HG02885 (cell line): ENCODE measurements around the gene CAMKMT.
"Not testable (repeated sequence)": the region's sequence is repeated elsewhere in the genome, so short reads cannot be mapped to it uniquely, and the experiment has no call there.

ENCODE experiments used
- ATAC-seq: cut with Tn5 transposase; IDR thresholded peaks from one replicate; pipeline ENCODE4 v1.9.1; 2021; ENCODE audit warnings: mild to moderate bottlenecking; ENCODE audit not compliant: unreplicated experiment, poor library complexity

CAMKMT gene

DNA sequence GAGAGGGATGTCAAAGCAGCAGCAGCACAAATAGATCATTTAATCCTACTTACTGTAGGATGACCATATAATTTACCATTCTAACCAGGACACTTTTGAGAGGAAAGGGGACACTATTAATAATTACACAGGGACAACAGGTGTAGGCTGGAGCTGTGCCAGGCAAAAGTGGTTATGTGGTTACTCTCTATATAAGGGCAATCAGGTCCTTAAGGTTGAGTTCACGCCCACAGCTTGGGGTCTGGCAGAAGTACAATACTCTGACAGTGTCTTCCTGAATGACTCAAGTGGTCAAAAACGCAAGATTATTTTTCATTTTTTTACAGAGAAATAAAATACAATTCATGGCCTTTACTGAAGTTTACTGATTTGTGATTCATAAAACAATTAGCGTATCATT lies 3.2 kb upstream of the CAMKMT start:
- ATAC-seq, result no peak

DNA sequence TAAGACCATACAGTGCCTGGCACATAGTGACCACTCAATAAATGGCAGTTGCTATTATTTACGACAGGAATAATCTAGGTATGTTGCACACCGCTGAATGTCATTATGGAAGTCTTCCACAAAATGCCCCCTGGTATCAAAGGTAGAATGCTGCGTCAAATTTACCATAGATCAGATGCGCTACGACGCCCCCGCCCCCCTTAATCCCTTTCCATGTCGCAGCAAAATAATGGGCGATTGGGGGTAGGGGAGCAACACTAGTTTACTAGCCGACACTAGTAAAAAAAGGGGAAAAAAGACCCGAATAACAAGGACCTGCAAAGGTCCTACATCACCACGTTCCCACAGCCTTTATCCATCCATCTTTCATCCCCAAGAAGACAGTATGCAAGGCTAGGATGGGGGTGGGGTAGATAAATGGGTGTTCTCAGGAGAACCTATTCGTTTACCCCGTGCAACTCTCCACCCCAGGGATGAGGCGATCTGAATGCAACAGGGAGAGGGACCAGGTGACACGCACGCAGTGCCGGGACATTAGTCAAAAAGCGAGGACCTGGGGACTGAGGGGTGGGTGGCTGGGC lies 908 bp upstream of the CAMKMT start:
- ATAC-seq, result no peak

DNA sequence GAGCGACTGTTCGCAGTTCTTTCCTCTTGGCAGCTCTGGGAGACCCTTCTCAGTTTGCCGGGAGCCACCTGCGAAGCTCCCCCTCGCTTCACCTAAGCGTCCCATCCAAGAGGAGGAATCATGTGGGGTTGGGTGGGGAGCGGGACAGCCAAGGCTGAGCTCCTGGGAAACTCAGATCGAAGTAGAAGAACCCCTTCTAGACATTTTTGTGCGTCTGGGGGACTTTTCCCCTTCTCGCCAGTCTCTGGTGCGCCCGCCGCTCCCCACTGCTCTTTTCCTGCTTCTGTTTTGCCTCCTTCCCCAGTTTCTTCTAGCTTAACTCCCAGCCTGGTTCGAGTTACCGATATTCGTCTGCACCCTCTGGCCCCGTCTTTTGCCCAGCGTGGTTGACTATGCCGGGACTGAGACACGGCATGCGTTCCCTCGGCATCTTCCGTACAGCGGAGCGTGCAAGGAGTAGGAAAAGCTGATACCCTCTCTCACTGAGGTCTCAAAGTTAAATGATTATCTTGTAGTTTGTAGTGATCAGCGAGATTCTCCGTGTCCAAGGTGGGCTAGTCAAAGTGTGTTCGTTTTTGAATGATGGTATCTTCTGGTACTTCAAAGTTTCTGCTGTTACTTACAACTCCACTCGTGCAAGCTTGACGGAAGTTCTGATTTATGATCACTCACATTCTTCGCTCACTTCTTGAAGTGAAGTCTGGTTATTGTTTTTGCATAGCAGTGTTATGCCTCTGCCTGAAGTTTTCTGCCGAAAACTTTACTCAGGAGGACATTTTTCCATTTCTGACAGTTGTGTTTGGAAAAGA lies 664 bp downstream of the CAMKMT start:
- peak; percentile 22 for ATAC-seq

DNA sequence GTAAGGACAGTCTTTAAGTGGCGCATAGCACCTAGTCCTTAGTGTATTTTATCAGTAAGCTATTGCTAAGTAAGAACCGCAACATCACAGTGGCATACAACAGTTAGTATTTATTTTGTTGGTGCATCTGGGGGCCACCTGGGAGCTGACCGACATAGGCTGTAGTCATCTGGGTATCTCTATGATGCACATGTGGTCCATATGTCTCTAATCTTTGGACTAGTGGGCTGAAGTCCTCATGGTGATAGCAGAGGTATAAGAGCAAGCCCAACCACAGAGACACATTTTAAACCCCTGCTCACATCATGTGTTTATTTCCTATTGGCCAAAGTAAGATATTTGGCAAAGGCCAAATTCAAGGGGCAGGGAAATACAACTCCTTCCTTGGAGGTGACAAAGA lies 2.9 kb downstream of the CAMKMT start:
- ATAC-seq, result no peak

DNA sequence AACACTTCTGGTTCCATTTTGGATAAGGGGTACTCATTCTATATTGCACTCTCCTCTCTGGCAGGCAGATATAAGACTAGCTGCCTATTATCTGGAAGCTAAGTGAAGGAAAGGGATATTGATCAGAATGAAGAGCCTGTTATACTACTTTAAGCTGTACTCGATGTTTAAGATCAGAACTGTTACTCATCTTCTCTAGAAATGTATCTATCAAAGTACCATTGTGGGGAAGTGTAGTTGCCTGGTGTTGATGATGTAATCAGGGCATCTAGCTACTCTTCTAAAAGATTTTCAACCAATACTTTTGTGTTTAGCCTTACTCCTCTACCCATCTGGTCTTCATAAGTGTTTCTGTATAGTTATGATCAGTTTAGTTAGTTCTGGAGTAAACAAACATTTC lies 5.8 kb downstream of the CAMKMT start:
- no peak for ATAC-seq

DNA sequence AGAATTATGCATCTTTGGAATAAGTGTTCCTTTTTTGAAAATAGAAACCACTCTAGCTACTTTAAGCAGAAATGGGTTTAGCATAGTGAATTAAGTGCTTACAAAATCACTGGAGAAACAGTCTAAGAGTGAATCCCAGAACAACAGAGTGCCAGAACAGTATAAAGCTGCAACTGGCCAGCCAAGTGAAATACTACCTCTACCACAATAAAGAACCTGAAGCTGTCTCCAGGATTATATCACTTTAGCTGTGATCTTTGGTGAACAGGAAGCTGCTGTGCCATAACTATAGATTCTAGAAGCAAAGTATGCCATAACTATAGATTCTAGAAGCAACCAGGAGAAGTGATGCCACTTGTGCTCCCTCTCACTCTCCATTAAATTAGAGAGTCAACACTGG lies 7.6 kb downstream of the CAMKMT start:
- ATAC-seq, result no peak

DNA sequence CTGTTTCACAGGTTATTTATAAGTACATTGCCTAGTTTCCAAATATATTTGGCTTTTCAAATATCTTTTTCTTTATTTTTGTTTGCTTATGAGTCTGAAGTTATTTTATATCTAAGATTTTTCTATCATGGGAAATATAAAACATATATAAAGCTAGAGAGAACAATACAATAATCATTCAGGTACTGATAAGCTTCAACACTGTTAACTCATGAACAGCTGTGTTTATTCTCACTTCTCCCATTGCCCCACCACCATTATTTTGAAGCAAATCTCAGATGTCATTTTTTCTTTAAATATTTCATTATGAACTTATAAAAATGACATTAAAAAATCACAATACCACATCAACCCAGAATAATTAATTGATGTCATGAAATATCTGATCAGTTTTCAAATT lies 9.7 kb downstream of the CAMKMT start:
- no peak for ATAC-seq

DNA sequence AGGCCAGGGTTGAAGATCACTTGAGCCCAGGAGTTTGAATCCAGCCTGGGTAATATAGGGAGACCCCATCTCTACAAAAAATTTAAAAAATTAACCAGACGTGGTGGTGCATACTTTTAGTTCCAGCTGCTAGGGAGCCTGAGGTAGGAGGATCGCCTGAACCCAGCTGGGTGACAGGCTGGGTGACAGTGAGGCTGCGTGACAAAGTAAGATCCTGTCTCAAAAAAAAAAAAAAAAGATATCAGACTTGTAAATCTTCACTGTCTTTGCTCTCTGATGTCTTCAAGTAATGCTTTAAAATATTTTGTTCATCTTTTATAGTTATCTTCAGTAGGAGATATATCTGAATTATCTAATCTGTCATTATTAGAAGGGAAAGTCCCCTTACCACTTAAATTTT lies 10.5 kb downstream of the CAMKMT start:
- no peak for ATAC-seq

DNA sequence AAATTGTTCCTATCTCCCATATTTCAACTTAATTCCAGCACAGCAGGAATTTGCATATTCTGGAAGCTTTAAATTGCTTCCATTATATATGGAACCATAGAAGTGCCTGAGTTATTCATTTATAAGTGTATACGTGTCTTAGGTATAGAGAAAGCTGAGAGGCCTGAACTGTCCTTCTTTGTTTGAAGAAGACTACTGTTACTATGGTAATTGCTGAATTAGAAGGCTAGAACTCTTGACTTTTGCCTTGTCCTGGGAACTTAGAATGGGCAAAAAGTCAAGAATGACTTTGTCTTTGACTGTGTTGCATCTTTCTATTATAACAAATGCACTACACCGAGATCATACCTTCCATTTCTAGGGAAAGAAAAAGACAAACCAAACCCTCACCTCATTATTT lies 15.7 kb downstream of the CAMKMT start:
- ATAC-seq, result no peak

DNA sequence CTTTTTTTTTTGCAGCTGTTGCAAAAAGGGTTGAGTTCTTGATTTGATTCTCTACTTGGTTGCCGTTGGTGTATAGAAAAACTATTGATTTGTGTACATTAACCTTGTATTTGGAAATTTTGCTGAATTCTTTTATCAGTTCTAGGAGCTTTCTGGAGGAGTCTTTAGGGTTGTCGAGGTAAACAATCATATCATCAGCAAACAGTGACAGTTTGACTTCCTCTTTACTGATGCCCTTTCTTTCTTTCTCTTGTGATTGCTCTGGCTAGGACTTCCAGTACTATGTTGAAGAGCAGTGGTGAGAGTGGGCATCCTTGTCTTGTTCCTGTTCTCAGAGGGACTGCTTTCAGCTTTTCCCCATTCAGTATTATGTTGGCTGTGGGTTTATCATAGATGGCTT lies 23.5 kb downstream of the CAMKMT start:
- ATAC-seq, result not testable (repeated sequence)

DNA sequence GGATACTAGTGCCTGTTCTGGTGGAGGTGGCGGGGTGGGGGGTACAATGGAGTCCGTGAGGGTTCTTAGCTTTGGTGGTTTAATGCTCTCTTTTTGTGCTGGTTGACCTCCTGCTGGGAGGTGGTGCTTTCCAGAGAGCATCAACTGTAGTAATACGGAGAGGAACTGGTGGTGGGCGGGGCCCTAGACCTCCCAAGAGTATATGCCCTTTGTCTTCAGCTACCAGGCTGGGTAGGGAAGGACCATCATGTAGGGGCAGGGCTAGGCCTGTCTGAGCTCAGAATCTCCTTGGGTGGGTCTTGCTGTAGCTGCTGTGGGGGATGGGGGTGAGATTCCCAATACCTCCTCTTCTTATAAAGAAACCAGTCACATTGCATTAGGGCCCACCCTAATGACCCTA lies 27.1 kb downstream of the CAMKMT start:
- ATAC-seq, result no peak

DNA sequence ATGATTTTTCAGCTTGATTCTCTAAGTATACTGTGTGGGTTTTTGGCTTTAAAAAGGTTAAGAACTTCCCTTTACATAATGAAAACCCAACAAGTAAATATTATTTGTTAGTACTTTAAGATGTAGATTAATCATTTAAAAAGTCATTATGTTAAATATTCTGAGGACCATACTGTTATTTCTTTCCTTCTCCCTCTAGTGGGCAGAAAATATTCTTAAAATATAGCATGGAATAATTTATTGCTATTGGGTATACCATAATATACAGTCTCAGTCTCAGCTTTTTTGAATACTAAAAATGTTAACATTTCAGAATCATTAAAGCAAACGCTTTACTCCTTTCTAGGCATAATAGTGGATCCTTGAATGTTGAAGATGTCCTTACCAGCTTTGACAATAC lies 28.1 kb downstream of the CAMKMT start:
- no peak for ATAC-seq

DNA sequence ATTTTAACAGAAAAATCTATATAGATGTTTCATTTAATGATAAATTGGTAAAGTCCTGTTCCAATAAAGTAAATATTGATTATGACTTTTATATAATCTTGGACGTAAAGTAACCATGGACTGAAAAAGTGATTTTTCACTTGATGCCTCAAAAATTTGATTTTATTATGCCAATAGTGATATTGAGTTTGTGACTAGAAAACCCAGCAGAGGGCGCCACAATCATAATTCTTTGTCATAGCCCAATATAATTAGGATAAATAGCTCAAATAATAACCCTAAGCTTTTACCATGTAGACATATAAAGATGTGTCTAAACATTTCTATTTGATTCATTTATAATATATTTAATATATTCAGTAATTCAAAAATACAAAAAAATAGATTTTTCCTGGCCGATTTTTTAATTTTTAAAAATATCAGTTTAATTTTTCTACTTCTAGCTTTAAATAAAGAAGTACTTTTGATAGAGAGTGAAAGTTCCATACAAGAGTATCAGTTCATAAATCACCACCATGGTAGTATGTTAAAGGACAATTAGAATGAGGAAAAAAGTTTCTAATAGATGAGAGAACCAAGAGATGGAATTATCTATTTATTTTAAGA lies 30.7 kb downstream of the CAMKMT start:
- ATAC-seq, result no peak

DNA sequence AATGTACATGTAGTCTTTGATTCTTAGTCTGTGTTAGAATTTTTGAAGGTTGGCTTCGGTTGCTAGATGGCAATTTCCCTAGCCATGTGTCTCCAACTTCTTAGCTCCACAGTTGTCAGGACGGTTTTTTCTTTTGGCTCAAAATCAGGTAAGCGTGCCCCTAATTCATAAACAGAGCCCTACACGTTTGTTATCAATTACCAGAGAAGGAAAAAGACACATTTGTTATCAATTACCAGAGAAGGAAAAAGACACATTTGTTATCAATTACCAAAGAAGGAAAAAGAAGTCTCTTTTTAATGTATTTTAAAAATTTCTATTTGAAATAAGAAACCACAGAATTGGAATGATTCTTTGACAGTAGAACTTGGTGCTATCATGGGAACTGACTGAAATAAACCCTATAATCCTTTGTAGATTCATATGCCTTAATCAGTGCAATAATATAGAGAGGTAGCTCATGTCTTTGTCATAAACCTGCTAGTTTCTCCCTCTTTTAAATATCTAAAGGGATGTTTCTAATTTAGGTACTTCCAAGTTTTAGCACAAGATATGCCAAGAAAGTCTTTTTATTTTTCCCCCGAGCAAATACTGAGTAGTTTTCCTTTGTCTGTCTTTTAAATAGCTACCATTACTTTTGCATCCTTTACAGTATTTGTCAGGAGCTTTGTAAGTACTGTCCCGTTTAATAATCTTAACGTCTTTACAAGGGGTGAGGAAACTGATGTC lies 35.9 kb downstream of the CAMKMT start:
- ATAC-seq, result no peak

DNA sequence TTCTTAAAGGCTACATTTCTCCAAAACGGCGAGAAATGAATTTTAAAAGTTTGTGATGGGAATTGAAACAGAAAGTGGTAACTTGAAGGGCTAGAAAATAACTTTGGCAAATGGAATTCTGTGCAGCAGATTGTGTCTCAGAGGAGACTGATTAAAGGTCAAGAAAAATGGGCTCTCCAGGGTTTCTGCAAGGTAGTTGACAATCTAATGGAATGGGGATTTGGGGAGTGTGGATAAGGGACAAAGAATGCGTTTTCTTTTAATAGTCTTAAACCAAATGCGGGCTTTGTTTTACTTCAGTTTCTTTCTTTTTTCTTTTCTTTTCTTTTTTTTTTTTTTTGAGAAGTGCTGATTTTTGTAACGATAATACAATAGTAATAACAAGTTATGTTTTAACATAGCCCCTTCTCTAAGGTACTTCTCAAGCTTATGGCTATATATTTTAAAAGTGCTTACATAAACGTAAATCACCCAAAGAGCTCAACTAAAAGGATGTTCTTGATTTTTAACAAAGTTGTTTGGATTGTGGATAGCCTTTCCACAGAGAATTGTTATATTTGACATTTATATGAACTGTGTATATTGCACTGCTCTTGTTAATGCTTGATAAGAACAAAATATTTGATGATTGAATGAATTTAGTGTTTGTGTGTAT lies 36.6 kb downstream of the CAMKMT start:
- ATAC-seq, result no peak

DNA sequence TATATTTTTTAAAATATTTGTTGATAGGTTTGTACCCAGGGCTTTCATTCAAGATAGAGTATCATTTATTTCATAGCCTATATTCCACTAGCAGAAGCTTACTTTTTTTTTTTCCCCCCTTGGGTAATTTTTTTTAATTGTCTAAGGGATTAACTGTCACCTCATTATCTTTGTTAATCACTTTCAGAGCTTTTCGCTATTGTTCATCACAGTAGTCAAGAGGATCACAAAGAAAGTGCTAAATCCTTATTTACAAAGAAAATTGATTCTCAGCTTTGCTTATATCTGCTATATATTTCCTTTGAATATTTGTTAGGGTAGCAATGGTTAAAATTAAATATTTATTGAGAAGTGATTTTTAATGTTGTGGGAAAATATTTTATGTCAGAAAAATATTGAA lies 59.0 kb downstream of the CAMKMT start:
- ATAC-seq, result no peak

DNA sequence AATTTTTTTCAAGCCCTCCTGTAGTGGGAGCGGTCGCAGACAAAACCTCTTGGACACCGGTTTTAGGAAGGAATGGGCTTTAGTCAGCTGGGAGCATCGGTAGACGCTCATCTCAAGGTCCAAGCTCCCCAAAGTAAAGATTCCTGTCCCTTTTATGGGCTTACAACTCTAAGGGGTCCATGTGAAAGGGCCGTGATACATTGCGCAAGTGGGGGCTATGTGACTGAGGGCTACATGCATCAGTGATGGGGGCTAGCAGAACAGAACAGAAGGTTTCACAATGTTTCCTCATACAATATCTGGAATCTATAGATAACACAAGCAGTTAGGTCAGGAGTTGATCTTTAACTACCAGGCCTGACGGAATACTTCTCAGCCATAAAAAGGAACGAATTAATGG lies 62.5 kb downstream of the CAMKMT start:
- no peak for ATAC-seq

DNA sequence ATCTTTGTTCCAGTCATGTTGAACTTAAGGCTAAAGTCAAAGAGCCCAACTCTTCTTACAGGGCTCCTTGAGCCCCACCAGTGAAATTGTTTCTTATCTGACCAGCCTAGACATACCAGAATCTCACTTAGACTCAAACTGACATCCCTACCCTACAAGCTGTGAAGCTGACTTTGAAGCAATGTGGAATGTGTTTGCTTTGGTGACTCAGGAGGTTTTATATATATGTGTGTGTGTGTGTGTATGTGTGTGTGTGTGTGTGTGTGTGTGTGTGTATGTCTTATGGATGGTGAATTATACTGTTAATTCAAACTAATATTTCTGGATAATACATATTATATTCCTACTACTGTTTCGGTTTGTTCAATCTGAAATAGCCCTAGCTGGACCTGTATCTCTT lies 67.3 kb downstream of the CAMKMT start:
- no peak for ATAC-seq

DNA sequence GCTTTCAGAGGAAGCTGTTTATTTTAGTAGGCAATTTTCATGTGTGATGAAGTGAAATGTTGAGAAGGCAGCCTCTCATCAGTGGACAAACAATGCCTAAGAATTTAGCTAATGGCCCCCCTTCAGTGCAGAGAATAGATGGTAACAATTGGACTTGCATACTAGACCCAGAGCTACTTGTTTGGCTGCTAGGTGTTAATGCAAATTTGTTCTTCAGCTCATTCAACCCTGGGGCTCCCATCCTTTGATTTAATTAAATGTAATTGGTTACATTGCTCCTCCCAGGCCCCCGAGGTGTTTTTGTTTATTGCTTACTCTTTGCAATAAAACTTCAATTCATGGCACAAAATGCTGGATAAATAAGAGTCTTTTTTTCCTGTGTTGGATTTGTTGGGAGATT lies 68.6 kb downstream of the CAMKMT start:
- ATAC-seq, result no peak

DNA sequence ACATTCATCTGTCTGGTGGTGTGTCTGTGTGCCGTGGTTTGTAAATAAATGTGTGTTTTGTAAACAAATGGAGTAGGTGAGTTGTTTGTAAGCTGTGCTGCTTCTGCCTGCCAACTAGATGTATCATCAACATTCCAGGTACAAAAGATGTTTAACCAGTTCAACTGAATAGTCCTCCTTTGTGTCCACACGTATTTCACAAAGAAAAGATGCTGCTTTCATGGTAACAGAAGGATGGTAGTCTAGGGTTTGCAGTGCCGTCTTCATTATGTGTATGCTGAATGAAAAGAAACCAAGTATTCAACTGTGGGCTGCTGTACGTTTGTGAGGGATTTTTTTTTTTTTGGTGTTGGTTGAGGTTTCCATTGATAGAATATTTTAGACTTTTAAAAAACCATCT lies 72.1 kb downstream of the CAMKMT start:
- ATAC-seq, result no peak

DNA sequence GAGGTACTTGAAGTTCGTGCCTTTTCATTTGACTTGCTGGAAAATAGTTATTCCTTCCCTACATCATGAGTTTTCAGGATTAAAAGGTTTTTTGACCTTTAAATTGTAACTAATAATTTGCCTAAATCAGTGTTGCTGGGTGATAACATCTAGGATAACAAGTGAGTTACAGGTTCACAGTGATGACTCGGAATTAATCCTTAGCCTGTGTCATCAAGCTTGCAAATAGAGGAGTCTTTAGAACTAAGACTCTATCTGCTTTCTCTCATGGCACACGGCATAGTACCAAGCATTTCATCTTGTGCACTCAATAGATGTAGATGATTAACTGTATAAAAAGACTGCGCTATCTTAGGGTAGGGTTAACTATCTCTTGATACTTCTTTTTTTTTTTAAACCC lies 79.5 kb downstream of the CAMKMT start:
- no peak for ATAC-seq
